Pulmonary artery endothelial cell (primary cell): ENCODE results near the gene SMIM11. TPM values are rescaled to one million over a fixed set of nuclear protein-coding genes. Genes with fewer than 3 reads are reported as not detected.
"Not testable (repeated sequence)": the region's sequence is repeated elsewhere in the genome, so short reads cannot be mapped to it uniquely, and the experiment has no call there.

Experiments used
- DNase-seq: peaks from one replicate; pipeline ENCODE4 v3.0.0-alpha.2; 2011; ENCODE audit warnings: low read depth, low spot score
- total RNA-seq: library from RNA; depleted of rRNA; stranded (reverse); fragments of >200 nt; gene quantifications from 2 replicates; pipeline ENCODE4 v1.2.3, GENCODE V29; 2014

Gene SMIM11, protein sequence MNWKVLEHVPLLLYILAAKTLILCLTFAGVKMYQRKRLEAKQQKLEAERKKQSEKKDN
- total RNA-seq, result 7.6 and 21.9 TPM in 2 replicates

DNA sequence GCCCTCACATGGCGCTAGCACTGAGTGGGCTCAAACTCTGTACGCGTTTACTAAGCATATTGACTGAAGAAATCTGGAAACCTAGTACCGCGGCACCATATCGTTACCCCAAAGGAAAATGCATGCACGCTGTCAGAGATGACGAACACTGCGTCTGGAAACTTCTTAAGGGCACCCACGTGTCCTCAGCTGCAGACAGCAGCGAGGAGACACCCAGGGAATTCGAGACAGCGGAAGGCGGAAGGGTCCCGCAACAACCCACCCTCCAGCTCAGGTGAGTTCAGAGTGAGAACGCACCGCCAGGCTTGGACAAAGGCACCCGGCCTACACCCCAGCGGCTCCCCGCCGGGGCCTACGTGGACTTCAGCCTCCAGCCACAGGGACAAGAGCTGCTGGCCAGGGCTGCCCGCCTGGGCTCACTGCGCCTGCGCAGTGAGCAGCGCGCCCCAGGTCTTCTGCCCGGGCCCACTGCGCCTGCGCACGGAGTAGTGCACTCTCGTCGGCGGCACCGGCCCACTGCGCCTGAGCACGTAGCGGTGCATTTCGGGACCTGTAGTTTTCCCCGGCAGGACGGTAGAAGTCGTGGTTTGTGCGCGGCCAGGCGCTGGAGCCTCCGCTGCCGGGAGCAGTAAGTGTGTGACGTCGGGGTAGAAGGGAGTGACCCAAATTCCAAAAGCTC, at the start of gene SMIM11:
TSS of gene SMIM11 (plus strand) at position 568 of the 679 bp plus-strand sequence. CDS start 3,998 bp downstream, outside the sequence.
- not testable (repeated sequence) for DNase-seq

DNA sequence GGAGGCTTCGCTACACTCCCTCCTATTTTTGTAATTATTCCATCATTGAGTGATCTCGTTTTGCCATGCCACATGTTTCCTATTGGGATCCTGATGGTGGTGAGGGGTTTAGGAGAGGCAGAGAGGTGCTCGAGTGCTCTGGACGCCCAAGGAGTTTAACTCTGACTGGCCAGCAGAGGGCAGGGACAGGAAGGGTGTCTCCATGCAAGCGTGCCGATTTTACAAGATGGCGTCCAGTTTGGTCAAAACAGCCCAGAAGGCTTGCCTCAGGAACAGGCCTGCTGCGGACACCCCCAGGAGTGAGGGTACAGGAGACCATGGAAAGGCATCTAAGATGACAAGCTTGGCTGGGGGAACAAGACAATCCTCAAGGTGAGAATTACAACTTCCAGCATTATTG, 45.3 kb upstream of the SMIM11 start:
- no peak for DNase-seq

DNA sequence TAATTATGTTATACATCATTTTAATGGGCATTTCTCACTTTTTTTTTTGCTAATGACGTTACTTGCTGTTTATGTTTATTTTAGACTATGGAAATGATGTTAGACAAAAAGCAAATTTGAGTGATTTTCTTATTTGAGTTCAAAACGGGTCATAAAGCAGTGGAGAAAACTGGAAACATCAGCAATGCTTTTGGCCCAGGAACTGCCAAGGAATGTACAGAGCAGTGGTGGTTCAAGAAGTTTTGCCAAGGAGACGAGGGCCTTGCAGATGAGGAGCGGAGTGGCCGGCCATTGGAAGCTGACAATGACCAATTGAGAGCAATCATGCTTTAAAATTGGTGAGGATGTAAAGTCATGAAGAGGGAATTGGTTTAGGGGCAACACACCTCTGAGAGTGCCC, 43.6 kb upstream of the SMIM11 start:
- no peak for DNase-seq

DNA sequence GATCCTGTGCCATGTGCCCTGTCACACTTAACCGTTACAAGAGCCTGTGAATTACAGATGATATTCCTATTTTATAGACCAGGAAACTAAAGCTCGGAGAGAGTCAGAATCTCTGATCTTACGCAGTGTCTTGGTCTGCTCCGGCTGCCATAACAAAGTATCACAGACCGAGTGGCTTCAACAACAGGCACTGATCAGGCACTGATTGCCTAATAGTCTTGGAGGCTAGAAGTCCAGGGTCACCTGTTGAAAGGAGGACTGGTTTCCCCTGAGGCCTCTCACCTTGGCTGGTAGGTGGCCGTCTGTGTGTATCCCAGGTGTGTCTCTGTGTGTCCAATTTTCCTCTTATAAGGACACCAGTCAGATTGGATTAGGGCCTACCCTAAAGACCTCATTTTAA, 43.0 kb upstream of the SMIM11 start:
- DNase-seq, result no peak

DNA sequence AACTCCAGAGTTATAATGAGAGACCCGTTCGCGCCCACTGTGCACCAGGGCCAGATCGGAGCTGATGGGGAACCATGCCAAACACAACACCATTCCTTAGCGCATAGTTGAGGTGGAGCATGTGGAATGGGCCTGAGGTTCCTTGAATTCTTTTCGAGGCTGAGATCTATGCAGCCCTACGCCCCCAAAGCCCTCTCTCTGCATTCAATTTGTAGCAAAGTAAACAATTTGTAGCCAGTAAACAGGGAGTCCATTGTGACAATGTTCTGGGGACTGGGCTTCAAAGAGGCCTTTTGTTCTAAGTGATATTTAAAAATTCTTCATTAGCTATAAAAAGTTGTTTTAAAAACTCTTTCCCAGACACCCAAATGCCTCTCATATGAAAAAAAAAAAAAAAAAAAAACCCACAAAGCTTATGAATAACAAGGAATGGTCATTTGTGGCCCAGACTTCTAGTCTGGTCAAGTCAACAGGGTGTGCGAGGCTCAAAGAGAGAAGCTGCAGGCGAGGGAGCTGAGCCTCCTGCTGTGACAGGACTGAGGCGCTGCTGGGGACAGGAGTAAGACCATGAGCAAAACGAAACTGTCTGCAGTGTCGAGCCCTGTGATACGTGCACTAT, 42.1 kb upstream of the SMIM11 start:
- DNase-seq, result no peak

DNA sequence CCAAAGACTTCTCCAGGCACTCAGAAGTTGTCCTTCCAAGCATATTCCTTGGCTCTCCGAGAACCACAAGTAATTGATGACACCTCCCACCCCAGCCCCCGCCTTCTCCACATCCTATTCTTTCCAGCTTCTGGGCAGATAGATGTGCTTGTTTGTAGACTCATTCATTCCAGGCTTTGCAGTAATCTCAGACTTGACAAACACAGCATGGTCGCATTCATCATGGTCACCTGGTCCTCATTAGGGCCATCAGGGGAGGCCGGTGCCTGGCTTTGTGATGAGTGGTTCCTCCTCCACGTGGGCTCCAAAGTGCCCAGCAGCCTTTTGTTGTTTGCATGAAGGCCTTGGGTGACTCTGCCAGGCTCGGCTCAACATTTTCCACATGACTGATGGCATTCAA, 40.0 kb upstream of the SMIM11 start:
- no peak for DNase-seq

DNA sequence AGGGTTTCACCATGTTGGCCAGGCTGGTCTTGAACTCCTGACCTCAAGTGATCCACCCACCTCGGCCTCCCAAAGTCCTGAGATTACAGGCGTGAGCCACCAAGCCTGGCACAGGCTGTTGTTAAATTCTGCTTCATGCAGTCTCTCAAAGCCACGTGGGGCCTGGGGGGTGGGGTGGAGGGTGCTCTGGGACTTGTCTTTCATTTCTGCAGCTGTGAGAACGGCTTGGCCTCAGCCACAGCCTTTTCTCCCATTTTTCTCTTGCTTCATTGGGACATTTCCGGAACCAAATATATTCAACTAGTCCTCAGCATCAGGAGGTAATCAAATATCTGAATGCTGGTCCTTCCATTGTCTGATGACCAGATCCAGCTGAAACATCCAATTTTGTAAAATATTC, 39.1 kb upstream of the SMIM11 start:
- no peak for DNase-seq

DNA sequence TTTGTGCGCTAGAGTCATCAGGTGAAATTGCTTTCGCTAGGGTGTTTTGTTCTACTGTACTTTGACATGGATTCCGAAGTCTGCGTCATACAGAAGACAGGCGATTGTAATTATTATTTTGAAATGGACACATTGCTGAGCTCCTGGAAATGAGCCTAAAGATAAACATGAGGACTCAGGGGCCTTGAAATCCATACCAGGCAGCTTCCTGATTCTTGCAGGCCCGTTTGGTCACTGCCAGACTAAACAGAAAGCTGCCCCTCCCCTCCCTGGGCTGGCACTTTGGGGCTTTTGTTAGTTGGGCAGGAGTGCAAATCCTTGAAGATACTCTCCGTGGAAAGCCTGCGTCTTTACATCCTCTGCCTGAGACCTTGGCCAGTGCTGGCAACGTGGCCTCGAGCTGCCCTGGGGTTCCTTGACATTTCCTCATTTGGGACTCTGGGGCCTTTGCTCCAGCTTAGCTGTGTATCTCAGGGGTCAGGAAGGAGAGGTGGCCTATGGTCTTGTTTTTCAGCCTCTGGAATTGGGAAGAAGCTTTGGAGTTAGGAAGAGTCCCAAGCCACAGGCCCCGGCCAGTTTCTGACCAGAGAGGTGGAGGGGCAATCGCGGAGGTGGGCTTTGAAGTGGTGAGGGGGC, 38.4 kb upstream of the SMIM11 start:
- DNase-seq, result no peak

DNA sequence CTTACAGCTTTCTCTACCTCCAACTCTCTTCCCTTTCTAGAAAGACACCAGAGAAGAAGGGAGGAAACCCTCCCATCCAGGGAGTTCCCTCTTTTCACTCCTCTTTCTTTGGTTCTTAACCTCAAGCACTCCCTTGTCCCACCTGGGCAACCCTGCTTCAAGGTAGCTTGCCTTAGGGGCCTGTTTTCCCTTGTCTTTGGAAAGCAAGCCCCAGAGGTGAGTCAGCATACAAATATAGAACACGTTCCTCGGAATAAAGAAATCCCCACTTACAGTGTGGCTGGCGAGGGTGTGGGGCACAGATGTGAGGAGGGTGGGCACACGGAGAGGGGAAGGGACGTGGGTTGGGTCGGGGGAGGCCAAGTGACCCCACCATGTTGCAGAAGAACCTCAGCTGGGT, 37.6 kb upstream of the SMIM11 start:
- DNase-seq, result no peak

DNA sequence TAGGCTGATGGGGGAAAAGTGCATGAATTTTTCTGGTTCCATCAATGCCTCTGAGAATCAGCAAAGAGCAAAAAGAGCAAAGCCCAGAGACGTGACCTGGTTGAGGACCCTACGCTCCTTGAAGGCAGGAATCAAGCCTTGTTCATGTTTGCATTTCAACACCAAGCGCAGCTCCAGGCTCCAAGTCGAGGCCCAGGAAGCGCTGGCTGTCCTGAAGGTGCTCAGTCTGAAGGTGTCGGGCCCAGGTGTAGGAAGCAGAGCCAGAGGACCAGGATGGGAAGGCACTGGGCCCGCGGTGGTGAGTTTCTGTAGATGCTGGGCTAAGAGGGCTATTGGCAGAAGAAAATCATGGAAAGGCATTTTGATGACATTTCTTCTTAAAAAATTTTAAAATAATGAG, 37.1 kb upstream of the SMIM11 start:
- DNase-seq, result no peak

DNA sequence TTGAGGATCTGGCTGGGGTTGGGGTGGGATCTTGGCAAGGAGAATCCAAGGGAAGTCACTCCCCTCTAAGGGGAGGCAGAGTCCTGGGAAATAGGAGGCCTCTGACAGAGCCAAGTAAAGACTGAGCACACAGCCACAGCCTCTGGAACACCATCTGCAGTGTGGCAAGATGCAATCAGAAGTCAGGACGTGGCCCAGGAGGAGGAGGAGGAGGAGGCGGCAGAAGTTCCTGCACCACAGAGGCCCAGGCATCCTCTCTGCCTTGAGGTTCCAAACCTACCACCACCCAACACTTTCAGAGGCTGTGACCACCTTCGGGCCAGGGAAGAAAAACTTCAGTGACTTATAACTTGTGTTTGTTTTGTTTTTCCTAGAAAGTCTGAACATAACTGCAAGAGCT, 35.2 kb upstream of the SMIM11 start:
- DNase-seq, result no peak

DNA sequence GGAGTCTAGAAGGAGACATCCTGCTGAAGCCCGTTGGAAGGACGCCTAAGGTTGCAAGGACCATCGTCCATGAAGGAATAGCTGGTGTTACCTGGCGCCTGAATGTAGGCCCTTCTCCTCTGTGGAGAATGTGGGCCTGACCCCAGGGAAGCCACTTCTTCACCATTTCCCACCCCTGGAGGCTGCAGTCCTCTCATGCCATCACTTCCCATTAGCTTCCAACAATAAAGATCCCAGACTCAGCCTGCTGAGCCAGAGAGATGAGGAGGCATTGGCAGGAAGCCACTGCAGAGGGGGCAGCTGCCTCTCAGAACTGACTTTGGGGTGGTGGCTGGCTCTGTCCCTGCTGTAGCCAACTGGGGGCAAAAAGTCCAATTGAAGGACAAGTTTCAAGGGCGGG, 32.8 kb upstream of the SMIM11 start:
- no peak for DNase-seq

DNA sequence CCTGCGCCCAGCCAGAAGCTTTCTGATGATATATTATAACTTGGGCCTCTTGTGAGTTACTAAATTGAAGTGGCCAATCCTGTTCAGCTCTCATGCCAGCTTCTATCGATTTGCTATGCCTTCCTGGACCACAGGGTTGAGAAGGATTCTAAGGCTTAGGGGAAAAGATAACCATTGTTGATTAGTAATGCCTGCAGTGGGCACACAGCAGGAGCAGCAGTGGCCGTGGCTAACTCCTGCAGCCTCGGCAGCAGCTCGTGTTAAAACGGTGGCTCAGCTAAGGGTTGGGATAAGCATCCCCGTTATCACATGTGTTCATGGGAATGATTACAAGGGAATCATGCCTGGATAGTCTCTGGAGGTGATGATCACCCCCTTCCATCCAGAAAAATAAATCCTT, 32.0 kb upstream of the SMIM11 start:
- no peak for DNase-seq

DNA sequence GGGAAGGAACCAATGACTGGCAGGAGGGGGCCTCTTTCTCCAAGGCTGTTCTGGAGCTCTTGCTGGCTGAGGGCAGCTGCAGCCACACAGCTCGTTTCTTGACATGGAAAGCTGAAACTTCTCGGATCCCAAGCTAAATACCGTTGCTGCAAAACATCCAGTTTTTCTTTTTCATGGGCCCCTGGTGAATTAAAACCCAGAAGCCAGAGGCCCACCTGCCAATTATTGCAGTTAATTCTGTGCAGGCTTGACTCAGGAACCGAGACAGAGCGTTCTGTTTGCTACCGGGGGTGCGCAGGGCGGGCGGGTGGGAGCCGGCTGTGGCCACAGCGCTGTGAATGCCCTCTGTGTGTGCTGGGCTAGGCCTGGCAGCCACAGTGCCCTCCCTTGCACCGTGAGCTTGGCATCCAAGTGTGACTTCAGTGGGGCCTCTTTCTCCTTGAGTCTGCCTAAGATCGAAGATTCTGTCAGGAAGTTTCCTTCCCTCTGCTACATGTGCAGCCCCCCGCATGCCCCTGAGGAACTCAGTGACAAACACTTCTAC, 31.4 kb upstream of the SMIM11 start:
- DNase-seq, result no peak

DNA sequence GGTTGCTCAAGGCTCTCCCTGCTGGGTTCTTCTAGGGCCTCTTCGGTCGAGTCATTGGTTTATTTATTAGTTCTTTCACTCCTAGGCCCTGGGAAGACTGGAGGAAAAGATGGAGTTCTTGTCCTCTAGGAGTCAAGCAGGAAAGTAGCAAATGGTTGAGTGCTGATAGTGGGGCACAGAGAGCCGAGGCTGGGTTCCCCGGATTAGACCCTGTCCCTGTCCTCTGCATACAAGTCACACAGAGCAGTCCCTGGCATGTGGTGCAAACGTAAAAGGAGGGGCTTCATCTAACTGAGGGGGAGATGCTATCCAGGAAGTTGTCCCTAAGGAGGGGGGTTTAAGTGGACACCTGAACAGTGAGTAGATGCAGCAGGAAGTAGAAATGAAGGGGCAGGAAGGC, 30.7 kb upstream of the SMIM11 start:
- no peak for DNase-seq

DNA sequence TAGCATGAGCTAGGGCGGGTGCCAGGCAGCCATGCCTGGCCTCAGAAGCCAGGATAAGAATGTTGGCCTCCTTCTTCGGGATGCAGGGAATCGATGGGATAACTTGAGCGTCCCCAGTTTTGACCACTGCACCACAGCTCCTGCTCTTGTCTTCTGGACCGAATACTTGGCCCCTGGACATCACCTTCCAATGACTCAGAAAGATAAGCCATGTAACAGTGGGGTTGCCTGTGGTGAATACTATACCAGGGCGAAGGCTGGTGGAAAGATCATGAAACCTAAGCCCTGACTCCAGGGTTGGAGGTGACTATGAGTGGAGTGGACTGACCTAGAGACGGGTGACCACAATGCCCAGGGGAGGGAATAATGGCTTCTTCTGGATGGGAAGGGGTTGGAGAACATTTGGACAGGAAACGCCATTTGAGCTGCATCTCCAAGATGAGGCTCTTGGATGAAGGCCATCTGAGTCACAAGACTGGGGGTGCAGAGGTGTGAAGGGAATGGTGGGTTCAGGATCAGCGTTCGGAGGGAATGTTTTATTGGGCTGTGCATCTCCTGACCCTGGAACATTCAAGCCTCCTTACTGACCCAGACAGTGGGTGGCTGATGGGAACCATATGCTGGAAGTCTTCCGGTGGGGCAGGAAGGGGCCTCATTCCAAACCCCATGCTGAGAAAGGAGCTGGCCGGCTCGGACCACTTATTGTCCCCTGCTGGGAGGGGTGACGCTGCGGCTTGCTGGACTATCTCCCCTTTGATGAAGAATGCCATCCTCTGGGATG, 30.0 kb upstream of the SMIM11 start:
- DNase-seq, result no peak

DNA sequence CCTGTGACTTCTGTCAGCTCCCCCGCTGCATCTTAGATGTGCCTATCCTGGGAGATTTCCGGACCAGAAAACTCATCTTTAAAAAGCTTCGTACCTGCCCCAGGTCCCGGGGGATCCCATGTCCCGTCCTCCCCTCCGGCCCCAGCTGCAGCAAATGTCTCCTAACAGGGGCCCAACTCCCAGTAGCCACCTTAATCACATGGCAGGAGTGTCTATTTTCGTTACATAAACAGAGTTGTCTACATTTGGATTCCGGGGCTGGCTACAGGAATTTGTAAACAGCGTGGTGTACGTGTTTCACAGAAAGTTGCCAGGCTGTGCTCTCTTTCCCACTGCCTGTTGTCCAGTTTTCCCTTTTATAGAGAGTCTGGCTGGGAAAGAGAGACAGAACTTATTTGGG, 29.4 kb upstream of the SMIM11 start:
- no peak for DNase-seq

DNA sequence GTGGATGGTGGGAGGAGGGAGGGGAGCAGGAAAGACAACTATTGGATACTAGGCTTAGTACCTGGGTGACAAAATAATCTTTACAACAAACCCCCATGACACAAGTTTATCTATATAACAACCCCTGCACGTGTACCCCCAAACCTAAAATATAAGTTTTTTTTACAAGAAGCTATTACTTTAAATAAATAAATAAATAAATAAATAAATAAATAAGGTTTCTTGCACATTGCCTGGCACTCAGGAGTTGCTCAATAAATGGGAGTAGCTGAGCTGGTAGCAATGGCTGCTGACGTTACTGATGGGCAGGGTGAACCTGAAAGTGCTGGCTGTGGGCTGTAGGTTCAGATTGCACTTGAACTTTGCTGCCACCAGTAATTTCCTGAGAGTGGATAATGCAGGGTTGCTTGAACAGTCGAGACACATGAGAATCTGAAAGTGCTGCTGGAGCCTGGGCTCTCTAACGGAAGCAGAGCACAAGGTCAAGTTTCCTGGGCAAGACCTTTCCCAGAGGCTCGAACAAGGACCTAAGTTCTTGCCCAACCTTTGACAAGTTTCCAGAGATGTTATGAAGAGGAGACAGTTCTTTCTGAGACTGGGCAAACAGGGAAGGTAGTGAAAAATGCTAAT, 26.3 kb upstream of the SMIM11 start:
- DNase-seq, result no peak

DNA sequence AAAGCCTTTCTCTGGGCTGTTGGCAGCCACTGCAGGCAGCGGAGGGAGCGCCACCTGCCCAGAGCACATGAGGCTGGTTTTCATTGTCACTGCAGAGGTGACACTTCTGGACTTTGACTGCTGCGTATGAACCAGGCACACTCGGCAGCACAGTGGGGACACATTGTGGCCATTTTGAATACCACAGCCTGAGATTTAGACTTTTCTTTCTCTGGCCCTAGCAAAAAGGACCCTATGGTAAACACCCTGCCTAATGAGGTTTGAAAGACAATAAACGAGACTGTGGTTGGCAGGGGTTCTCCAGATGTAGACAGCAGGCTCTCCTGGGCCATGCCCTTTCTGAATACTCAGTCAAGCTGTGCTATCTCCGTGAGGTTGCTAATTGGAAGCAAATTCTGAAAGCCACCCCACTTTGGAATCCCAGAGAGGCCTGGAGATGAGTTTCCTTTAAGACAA, 23.5 kb upstream of the SMIM11 start:
- DNase-seq, result no peak

DNA sequence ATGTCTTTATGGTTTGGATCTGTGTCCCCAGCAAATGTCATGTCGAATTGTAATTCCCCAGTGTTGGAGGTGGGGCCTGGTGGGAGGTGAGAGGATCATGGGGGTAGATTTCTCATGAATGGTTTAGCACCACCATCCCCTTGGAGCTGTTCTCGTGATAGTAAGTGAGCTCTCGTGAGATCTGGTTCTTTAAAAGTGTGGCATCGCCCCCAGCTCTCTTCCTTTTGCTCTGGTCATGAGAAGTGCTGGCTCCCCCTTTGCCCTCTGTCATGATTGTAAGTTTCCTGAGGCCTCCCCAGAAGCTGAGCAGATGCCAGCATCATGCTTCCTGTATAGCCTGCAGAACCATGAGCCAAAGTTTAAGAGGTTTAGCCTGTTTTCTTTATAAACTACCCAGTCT, 22.8 kb upstream of the SMIM11 start:
- DNase-seq, result no peak

DNA sequence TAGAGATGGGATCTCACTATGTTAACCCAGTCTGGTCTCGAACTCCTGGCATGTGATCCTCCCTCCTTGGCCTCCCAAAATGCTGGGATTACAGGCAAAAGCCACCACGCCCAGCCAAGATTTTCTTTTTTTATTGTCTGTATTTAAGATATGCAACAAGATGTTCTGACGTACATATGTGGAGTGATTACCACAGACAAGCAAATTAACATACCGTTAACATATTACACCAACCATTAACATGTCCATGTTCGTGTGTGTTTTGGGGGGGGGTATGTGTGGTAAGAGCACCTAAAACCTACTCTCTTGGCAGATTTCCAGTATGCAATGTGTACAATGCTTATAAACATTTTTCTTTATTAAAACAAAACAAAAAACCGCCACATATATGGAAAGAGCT, 22.1 kb upstream of the SMIM11 start:
- no peak for DNase-seq
